ENCODE data around the gene BACH2.

BACH2 gene

GRCh38 chr6:90274451-90275030, 22.1 kb downstream of the BACH2 start:
- DNase-seq, result peak; percentile 95

- DNase-seq, result no peak
Measured at GRCh38 chr6:90273863-90274262, 22.8 kb downstream of the BACH2 start.

GRCh38 chr6:90272895-90273294, 23.7 kb downstream of the BACH2 start:
- no peak for DNase-seq

DNA sequence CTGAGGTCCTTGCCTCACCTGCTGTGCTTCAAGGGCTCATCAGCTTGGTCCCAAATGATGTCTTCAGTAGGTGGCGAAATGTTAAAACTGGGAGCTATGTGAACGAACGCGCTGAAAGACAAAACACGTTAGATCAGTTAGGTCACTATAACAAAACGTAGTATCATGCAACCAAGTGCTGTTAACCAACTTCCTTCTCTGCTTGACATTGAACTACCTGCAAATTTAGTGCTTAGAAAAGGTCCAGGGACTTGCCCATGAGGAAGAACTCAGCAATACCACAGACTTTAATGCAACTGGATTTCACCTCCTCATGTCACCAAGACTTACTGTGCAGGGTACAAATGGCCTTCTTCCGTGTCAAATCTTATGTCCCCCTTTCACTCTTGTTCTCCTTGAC, 24.8 kb downstream of the BACH2 start:
- DNase-seq, result no peak

GRCh38 chr6:90269334-90269733, 27.3 kb downstream of the BACH2 start:
- DNase-seq, result no peak

DNA sequence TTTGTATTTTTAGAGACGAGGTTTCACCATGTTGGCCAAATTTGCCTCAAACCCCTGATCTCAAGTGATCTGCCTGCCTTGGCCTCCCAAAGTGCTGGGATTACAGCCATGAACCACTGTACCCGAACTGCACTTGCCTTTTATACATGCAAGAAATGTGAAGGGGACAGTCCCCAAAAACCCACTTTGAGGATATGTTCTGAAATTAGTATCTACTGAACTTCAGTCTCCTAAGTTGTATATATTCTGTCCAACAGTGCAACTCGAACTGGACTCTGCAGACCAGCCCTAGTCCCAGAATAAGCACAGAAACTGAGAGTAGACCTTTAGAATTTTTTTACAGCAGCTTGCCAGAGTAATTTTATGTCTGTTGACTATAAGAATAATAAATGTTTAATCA, 28.5 kb downstream of the BACH2 start:
- DNase-seq, result no peak

GRCh38 chr6:90266905-90267621, 29.6 kb downstream of the BACH2 start:
- peak; percentile 32 for DNase-seq

DNA sequence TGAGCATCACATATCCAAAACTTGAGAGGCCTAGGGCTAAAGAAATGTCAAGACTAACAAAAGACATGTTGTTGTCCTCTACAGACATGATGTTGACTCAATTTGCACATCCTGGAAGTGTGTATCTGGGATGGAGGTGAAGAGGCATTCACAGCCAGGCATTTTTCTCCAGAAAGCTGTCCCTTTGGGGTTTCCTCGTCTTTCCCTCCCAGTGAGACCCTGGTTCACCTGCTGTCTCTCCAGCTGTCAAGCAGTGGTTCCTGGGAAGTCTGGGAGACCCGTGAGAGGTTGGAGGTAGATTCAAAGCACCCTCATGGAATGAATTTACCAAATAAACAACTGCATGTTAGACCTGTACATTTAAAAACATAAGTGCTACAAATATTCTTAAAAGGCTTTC, 32.1 kb downstream of the BACH2 start:
- DNase-seq, result no peak

- no peak for DNase-seq
Measured at GRCh38 chr6:90263633-90264032, 33.0 kb downstream of the BACH2 start.

DNA sequence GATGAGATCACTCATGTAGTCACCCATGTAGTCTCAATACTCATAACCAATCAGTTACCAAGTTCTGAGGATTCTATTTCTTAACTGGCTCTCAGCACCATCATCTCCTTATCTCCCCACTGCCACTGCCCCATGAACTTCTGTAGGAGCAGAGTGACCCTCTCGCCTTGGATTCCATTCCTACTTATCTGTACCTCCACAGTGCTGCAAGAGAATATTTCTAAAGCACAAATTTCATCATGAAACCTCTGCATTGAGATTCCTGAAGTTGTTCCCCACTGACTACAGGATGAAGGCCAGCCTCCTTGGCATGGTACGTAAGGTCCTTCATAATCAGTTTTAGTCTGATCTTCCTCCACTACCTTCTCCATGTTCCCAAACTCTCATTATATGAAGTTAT, 34.8 kb downstream of the BACH2 start:
- DNase-seq, result no peak

DNA sequence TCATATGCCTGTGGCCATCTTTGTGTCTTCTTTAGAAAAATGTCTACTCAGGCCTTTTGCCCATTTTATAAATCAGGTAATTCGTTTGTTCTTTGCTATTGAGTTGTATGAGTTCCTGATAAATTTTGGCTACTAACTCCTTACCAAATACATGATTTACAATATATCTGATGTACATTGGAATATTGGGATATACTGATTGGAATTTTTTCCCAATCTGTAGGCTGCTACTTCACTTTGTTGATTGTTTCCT, 39.2 kb downstream of the BACH2 start:
- DNase-seq, result no peak

GRCh38 chr6:90256698-90257485, 39.8 kb downstream of the BACH2 start:
- DNase-seq, result no peak

- no peak for DNase-seq
Measured at GRCh38 chr6:90253631-90254030, 43.0 kb downstream of the BACH2 start.

DNA sequence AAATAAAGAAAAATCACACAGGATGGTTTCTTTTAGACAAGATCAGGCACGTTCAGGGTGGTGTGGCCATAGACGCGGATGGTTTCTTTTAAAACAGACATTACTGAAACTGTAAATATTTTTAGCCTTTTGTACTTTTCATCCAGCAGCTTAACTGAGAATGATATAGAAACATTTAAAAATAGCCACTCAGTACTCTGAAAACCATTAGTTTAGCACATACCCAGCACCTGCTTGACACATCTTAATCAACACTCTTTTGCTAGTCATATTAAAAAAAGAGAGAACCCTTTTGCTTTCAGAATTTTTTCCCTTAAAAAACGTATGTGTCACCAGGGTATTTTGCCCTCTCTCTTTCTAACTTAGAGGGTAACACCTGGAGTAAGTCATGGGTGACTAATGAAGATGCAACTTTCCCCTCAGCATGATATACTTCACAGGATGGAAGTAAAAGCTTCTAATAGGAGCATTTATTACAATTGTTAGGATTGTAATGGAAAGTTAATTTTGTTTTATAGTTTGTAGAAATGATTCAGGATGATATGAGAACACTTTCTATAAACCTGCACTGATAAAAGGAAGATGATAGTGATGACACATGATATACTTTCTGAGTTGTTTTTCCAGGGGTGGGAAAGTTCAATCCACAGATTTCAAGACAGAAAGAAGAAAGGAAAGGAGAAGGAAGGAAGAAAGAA, 45.2 kb downstream of the BACH2 start:
- no peak for DNase-seq

DNA sequence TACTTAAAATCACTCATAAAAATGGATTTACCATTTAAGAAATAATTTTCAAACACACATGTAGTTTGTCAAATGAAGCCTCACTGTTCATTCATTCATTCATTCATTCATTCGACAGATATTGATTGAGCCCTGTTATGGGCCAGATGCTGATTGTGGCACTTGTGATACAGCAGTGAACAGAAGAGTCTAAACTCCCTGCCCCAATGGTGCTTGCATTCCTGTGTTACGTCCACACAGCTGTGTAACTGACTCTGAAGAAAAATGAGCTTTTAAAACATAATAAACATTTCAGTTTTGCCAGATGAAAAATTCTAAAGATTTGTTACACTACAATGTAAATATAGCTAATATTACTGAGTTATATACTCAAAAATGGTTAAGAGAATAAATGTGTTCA, 46.2 kb downstream of the BACH2 start:
- no peak for DNase-seq

DNA sequence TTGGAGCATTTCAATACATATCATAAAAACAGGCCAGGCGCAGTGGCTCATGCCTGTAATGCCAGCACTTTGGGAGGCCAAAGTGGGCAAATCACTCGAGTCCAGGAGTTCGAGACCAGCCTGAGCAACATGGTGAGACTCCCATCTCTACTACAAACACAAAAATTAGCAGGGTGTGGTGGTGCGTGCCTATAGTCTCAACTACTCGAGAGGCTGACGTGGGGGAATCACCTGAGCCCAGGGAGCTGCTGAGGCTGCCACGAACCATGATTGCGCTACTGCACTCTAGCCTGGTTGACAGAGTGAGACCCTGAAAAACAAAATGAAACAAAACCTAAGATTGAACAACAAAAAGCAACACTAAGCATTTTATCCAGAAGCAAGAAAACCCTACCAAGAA, 47.2 kb downstream of the BACH2 start:
- DNase-seq, result peak; percentile 40

DNA sequence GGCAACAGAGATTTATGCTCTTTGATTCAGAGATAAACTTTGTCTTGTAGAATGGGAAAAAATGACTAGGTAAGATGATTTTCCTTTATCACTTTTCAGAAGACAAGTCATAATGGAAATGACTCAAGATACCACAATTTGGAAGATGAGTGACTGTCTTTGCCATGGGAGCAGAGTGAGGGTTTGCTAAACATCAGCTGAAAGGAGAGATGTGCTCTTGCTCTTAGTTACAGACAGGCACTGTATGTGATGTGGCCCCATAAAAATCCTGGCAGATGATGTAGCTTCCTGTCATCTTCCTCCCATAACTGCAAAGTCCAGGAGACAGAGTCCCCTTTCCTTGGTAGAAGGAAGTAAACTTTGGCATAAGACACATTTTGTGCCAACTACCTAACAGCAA, 47.6 kb downstream of the BACH2 start:
- DNase-seq, result no peak

DNA sequence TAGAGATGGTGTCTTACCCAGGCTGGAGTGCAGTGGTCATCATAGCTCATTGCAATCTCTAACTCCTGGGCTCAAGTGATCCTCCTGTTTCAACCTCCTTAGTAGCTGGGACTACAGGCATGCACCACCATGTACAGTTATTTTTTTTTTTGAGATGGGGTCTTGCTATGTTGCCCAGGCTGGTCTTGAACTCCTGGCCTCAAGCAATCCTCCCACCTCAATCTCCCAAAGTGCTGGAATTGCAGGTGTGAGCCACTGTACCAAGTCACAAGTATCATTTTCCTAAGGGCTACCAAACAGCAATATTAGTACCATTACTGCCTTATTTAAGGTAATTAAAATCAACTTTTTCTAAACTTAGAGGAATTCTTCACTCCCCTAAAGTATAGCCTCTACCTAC, 49.4 kb downstream of the BACH2 start:
- no peak for DNase-seq

- no peak for DNase-seq
Measured at GRCh38 chr6:90241229-90241880, 55.3 kb downstream of the BACH2 start.

GRCh38 chr6:90238496-90239266, 58.0 kb downstream of the BACH2 start:
- DNase-seq, result no peak

- DNase-seq, result no peak
Measured at GRCh38 chr6:90237350-90237990, 59.2 kb downstream of the BACH2 start.

DNA sequence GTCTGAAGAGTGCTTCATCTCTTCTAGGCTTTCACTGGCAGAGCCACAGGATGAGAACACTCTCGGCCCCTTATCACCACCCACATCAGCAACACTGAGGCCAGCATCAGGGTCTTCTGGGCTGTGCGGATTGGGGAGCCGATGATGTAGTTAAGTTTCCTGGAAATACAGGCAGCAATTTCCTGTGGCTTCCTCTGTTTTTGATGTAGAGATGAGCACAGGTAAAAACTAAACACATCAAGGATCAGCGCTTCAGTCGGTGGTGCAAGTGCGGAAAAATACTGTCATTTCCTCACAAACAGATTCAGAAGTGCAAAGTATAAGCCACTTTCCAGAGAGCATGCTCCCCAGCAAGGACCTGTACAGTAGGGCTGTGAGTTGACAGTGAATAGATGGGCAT, 62.6 kb downstream of the BACH2 start:
- DNase-seq, result peak; percentile 89

Measured in CD4-positive, alpha-beta T cell treated with Interleukin-15 for 1 hour (primary cell).